A549 (cell line): ENCODE results near the gene FBXO31. TPM values are rescaled to one million over a fixed set of nuclear protein-coding genes. Genes with fewer than 3 reads are reported as not detected.

Source experiments
- ATAC-seq, 2 experiments: fragments of 200-7000 bp in 1 of 2; fragments of >200 bp in 1 of 2; cut with Nextera tagmentation in 1 of 2; cut with Tn5 transposase in 1 of 2; 3 replicates each; pipeline versions ENCODE4 v1.8.0 to v1.9.1; 2018 to 2020; ENCODE audit warnings: mild to moderate bottlenecking in 1 of 2, moderate library complexity in 1 of 2
- CTCF ChIA-PET: fragments of 300-600 bp; sonication (Branson Sonifier 250); formaldehyde crosslinking; extraction: SDS; loops from one replicate; lab custom pipeline; 2021; ENCODE audit warnings: antibody characterized with exemption, inconsistent platforms; lab: Yijun Ruan, JAX
- POLR2A ChIA-PET: fragments of 350-600 bp; formaldehyde crosslinking; extraction: SDS; loops from one replicate; lab custom pipeline; 2021; ENCODE audit warnings: antibody characterized with exemption, inconsistent platforms; lab: Yijun Ruan, JAX
- DNase-seq, 2 experiments: peaks; one replicate each; pipeline versions ENCODE4 v3.0.0 to v3.0.0-alpha.2; 2011 to 2016; ENCODE audit warnings: low read depth in 1 of 2, low spot score in 1 of 2
- FAIRE-seq: peaks from 2 replicates; lab custom pipeline; 2011; peaks lifted over from hg19 to GRCh38; lab: Jason Lieb, UNC
- H3K27ac ChIP-seq, 2 experiments: fragments of >200 bp; sonication (Bioruptor Twin); formaldehyde crosslinking; 3 replicates each; pipeline ENCODE4 v1.5.1; 2016 to 2017
- H3K4me1 ChIP-seq: fragments of >200 bp; sonication (Bioruptor Twin); formaldehyde crosslinking; 3 replicates; pipeline ENCODE4 v1.6.1; 2016
- H3K4me2 ChIP-seq: fragments of >200 bp; sonication (Bioruptor Twin); formaldehyde crosslinking; 3 replicates; pipeline ENCODE4 v1.6.1; 2016
- H3K4me3 ChIP-seq: fragments of >200 bp; sonication (Bioruptor Twin); formaldehyde crosslinking; 3 replicates; pipeline ENCODE4 v1.5.1; 2016
- H3K9me3 ChIP-seq: fragments of >200 bp; sonication (Bioruptor Twin); formaldehyde crosslinking; 3 replicates; pipeline ENCODE4 v1.6.1; 2016
- BCL3 ChIP-seq: fragments of >200 bp; sonication (Bioruptor Twin); formaldehyde crosslinking; IDR thresholded peaks from 3 replicates; pipeline ENCODE4 v1.6.1; 2016
- CTCF ChIP-seq: fragments of >200 bp; sonication (Bioruptor Twin); formaldehyde crosslinking; IDR thresholded peaks from 3 replicates; pipeline ENCODE4 v1.5.1; 2016
- E2F6 ChIP-seq: IDR thresholded peaks from 2 replicates; pipeline ENCODE4 v1.6.1; 2012; ENCODE audit warnings: low read depth, borderline replicate concordance
- GATA3 ChIP-seq: IDR thresholded peaks from 2 replicates; pipeline ENCODE4 v1.6.1; 2012; ENCODE audit warnings: borderline replicate concordance
- HDAC2 ChIP-seq: fragments of 200-600 bp; sonication (generic); IDR thresholded peaks from 2 replicates; pipeline ENCODE4 v1.6.1; 2016
- MYC ChIP-seq: IDR thresholded peaks from 2 replicates; pipeline ENCODE4 v1.6.1; 2012; ENCODE audit warnings: mild to moderate bottlenecking, inconsistent platforms, low read length, improper control_type of control experiment, borderline replicate concordance
- PBX3 ChIP-seq: IDR thresholded peaks from 2 replicates; pipeline ENCODE4 v1.6.1; 2012
- POLR2A ChIP-seq: IDR thresholded peaks from 2 replicates; pipeline ENCODE4 v1.6.1; 2012; ENCODE audit warnings: mild to moderate bottlenecking, low read length
- POLR2AphosphoS2 ChIP-seq: conservative IDR thresholded peaks from 2 replicates; pipeline ENCODE4 v1.6.1; 2012; ENCODE audit warnings: low read length, improper control_type of control experiment, inconsistent platforms
- RCOR1 ChIP-seq: fragments of 150-350 bp; IDR thresholded peaks from 2 replicates; pipeline ENCODE4 v1.6.1; 2014; ENCODE audit warnings: antibody characterized with exemption, low read length, low read depth
- REST ChIP-seq: fragments of 200-600 bp; sonication (generic); IDR thresholded peaks from 2 replicates; pipeline ENCODE4 v1.6.1; 2016; ENCODE audit warnings: antibody characterized with exemption, mild to moderate bottlenecking, moderate library complexity
- RFX5 ChIP-seq: fragments of 450-650 bp; IDR thresholded peaks from 2 replicates; pipeline ENCODE4 v1.7.1; 2014; ENCODE audit warnings: antibody characterized with exemption, mild to moderate bottlenecking, moderate library complexity
- RNF2 ChIP-seq: fragments of 200-600 bp; sonication (generic); IDR thresholded peaks from 2 replicates; pipeline ENCODE4 v1.6.1; 2016; ENCODE audit warnings: low read depth, mild to moderate bottlenecking, antibody characterized with exemption, moderate library complexity, borderline replicate concordance
- TFCP2L1 ChIP-seq: fragments of 250-450 bp; sonication (Bioruptor Pico); IDR thresholded peaks from 2 replicates; pipeline ENCODE4 v1.5.0; 2021; ENCODE audit warnings: mild to moderate bottlenecking
- WGBS: methylation state at CpG from one replicate; pipeline ENCODE4 v1.1.6; 2017; ENCODE audit errors: missing lambda C conversion rate; 5-methylcytosine and 5-hydroxymethylcytosine counted together
- polyA plus RNA-seq, 4 experiments: library from polyadenylated mRNA; depleted of rRNA in 3 of 4; stranded (reverse); fragments of >200 nt; fragmentation: RNase III in 1 of 4; extraction: RNeasy Plus Mini Kit Qiagen cat#74134 plus additional on column Dnase treatment in 1 of 4; gene quantifications; 2 replicates in 3 of 4; 3 replicates in 1 of 4; pipeline ENCODE4 v1.2.3, GENCODE V29; 2011 to 2017

The FBXO31 gene
- polyA plus RNA-seq, 2 of the 4 experiments (the other 2 are of a cell fraction): 10.5 to 11.1 TPM

GRCh38 chr16:87308826-87309225, 74.8 kb downstream of the FBXO31 start (continued):
- no peak for TF ChIP-seq REST
- no peak for TF ChIP-seq PBX3
- TF ChIP-seq RFX5: no peak

- ATAC-seq (no peak), DNase-seq (no peak), FAIRE-seq (no peak)
- no peak overlapping the region for H3K4me2 ChIP-seq
- H3K9me3 ChIP-seq: peaks cover 5% of the 10 kb centered on the region; the same call in 2 of the 3 replicates
- POLR2A ChIA-PET: no interaction called here
- no peak overlapping the region for H3K4me3 ChIP-seq
- no peaks in the 10 kb centered on the region for H3K4me1 ChIP-seq
- 89% methylated on average over 3 of the region's 3 CpGs for WGBS
- CTCF ChIA-PET: interaction anchor here (1.2 to 5.2 kb wide), 4 partner anchors 9 to 29 kb away, joined by 4 to 19 read pairs (median 6); partner anchors contain the start of gene C16orf95
- no peak for TF ChIP-seq POLR2A
- TF ChIP-seq TFCP2L1: no peak
- no peak for TF ChIP-seq RCOR1
- no peak for TF ChIP-seq E2F6
- TF ChIP-seq HDAC2: no peak
- no peak for TF ChIP-seq POLR2AphosphoS2
- TF ChIP-seq MYC: no peak
- no peak overlapping the region for H3K27ac ChIP-seq
Measured at GRCh38 chr16:87306516-87306915, 77.1 kb downstream of the FBXO31 start.

GRCh38 chr16:87305505-87306391, 77.8 kb downstream of the FBXO31 start:
- POLR2A ChIA-PET: no interaction called here
- Histone ChIP-seq H3K4me3 (no peak overlapping the region), H3K27ac (no peak overlapping the region), H3K4me2 (no peak overlapping the region), H3K9me3 (peaks cover 5% of the 10 kb centered on the region; the same call in 2 of the 3 replicates), H3K4me1 (no peaks in the 10 kb centered on the region)
- no peak for DNase-seq
- ATAC-seq: peak in 1 of 2 experiments; percentile 69; a peak in 3 of 6 replicates
- TF ChIP-seq RNF2 (no peak), POLR2A (no peak)
- WGBS: 80% methylated on average over 25 of the region's 30 CpGs
- CTCF ChIA-PET: interaction anchor here (1.2 to 5.2 kb wide), 5 partner anchors 9 to 102 kb away, joined by 3 to 19 read pairs (median 4); partner anchors contain the start of gene C16orf95
- no peak for FAIRE-seq

- Histone ChIP-seq H3K27ac (no peak overlapping the region), H3K4me1 (no peaks in the 10 kb centered on the region), H3K4me3 (no peak overlapping the region), H3K4me2 (no peak overlapping the region), H3K9me3 (peaks cover 5% of the 10 kb centered on the region; the same call in 2 of the 3 replicates)
- TF ChIP-seq GATA3: no peak
- no peak for TF ChIP-seq BCL3
- TF ChIP-seq CTCF: no peak
- ATAC-seq: no peak
- no peak for FAIRE-seq
- POLR2A ChIA-PET: no interaction called here
- no peak for DNase-seq
- CTCF ChIA-PET: interaction anchor here (0.9 to 5.2 kb wide), 6 partner anchors 11 to 102 kb away, joined by 3 to 19 read pairs (median 5); partner anchors contain the start of gene C16orf95
- WGBS: 83% methylated on average over 10 of the region's 10 CpGs
Measured at GRCh38 chr16:87304951-87305350, 78.6 kb downstream of the FBXO31 start.
